ENCODE results near the gene DNASE1L3.

DNASE1L3 gene

DNA sequence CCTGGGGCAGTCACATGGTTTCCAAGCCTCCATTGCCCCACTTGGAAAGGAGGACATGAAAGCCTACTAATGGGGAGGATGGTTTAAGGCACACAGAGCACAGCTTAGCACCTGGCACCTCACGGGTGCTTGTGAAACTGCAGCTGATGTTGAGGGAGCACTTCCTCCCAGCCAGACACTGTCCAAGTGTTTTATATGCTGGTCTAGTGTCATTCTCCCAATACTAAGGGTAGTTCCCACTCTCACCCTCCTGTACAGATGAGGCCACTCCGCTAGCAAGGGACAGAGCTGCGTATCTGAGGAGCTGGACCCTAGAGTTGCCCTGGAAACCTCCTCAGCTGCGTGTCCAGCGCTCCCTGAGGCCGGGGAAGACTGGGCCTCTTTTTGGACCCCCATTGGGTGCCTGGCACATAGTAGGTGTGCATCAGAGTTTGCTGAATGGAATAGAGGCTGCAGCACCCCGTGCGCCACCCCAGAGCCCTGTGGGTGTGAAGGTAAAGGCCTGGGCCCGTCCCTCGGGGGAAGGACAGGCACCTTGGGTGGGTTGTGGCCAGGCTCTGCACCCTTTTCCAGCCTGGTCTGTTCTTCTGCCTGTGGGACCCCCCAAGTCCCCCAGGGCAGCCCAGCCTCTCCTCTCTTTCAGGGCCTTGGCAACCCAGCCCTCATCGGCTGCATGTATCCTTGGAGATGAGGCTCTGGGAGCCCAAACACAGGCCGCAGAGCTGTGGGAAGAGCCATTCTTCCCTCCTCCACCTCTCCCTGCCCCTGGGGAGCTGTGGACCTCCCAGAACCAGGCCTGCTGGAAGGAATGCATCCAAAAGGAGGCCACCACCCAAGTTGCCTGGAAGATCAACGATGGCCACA lies 31.3 kb downstream of the DNASE1L3 start:
- TF ChIP-seq NFRKB (IDR thresholded peaks at IDR 0.05) (no peak), LEF1 (IDR thresholded peaks at IDR 0.05; ENCODE audit: borderline replicate concordance) (no peak), FOXA1 (IDR thresholded peaks at IDR 0.05) (no peak), FOXK2 (IDR thresholded peaks at IDR 0.05) (no peak), CTBP1 (IDR thresholded peaks at IDR 0.05; ENCODE audit: borderline replicate concordance) (no peak), HDGF (IDR thresholded peaks at IDR 0.05; ENCODE audit: borderline replicate concordance) (no peak), ELF4 (IDR thresholded peaks at IDR 0.05) (no peak), ZNF384 (IDR thresholded peaks at IDR 0.05) (no peak), SP1 (IDR thresholded peaks at IDR 0.05) (no peak), FOXM1 (IDR thresholded peaks at IDR 0.05; ENCODE audit: borderline replicate concordance) (no peak), ARNT (IDR thresholded peaks at IDR 0.05) (no peak), TARDBP (IDR thresholded peaks at IDR 0.05) (no peak), SUZ12 (IDR thresholded peaks at IDR 0.05) (no peak), L3MBTL2 (conservative IDR thresholded peaks at IDR 0.05) (no peak), BHLHE40 (IDR thresholded peaks at IDR 0.05; ENCODE audit: borderline replicate concordance) (no peak)
- TF ChIP-seq, protein P1, sequence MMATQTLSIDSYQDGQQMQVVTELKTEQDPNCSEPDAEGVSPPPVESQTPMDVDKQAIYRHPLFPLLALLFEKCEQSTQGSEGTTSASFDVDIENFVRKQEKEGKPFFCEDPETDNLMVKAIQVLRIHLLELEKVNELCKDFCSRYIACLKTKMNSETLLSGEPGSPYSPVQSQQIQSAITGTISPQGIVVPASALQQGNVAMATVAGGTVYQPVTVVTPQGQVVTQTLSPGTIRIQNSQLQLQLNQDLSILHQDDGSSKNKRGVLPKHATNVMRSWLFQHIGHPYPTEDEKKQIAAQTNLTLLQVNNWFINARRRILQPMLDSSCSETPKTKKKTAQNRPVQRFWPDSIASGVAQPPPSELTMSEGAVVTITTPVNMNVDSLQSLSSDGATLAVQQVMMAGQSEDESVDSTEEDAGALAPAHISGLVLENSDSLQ (IDR thresholded peaks at IDR 0.05) = no peak
- DNase-seq (ENCODE audit: extremely low spot score) = no peak
- ChIA-PET CTCF (interaction anchor here (0.5 kb wide), 1 partner anchor 36 kb away, joined by 3 read pairs; no protein-coding TSS in a partner anchor), POLR2A (interaction anchor here (1.0 to 2.3 kb wide), 2 partner anchors 127 to 172 kb away, joined by 3 to 13 read pairs; partner anchors contain the start of genes HTD2 and RPP14)

DNA sequence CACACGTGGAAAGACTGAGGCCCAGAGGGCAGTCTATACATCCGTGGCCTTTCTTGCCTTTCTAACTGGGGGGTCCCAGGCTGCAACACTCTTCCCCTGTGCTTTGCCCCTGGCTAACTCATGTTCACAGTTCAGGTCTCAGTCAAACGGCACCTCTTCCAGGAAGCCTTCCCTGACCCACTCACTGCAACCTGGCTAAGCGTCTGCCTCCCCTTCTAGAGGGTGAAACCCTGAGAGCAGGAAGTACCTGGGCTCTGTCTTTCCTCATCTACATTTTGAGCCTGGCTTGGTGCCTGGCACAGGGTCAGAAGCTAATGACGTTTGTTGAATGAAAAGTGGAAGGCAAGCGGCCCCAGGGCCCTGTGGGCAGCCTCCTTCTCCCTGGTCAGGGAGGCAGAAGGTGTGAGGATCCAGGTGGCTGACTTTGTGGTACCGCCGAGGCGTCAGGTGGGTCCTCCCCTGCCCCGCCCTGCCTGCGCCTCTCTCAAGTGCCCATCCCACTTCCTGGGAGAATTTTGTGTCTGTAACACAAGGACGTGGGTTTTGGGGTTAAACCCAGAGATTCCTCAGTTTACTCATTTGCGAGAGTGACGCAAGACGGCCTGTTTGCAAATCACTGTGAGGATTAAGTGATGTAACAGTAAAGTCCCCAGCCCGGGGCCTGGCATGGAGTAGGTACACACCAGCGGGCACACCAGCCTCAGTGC lies 32.1 kb downstream of the DNASE1L3 start:
- ChIA-PET CTCF (interaction anchor here (1.0 to 2.4 kb wide), 9 partner anchors 7 to 180 kb away, joined by 3 to 15 read pairs (median 7); partner anchors contain the start of genes HTD2 and RPP14), POLR2A (interaction anchor here (1.0 to 2.3 kb wide), 3 partner anchors 128 to 171 kb away, joined by 3 to 13 read pairs (median 3); partner anchors contain the start of genes HTD2 and RPP14)
- TF ChIP-seq FOXM1 (IDR thresholded peaks at IDR 0.05; ENCODE audit: borderline replicate concordance) (no peak), ZNF384 (IDR thresholded peaks at IDR 0.05) (no peak), LEF1 (IDR thresholded peaks at IDR 0.05; ENCODE audit: borderline replicate concordance) (no peak), SUZ12 (IDR thresholded peaks at IDR 0.05) (no peak), L3MBTL2 (conservative IDR thresholded peaks at IDR 0.05) (no peak), NFRKB (IDR thresholded peaks at IDR 0.05) (no peak), SP1 (IDR thresholded peaks at IDR 0.05) (no peak), ARNT (IDR thresholded peaks at IDR 0.05) (no peak), FOXK2 (IDR thresholded peaks at IDR 0.05) (no peak), BHLHE40 (IDR thresholded peaks at IDR 0.05; ENCODE audit: borderline replicate concordance) (no peak), TARDBP (IDR thresholded peaks at IDR 0.05) (no peak), CTBP1 (IDR thresholded peaks at IDR 0.05; ENCODE audit: borderline replicate concordance) (no peak), ELF4 (IDR thresholded peaks at IDR 0.05) (no peak), HDGF (IDR thresholded peaks at IDR 0.05; ENCODE audit: borderline replicate concordance) (no peak), FOXA1 (IDR thresholded peaks at IDR 0.05) (no peak)
- TF ChIP-seq, protein P1 (IDR thresholded peaks at IDR 0.05) = no peak
- no peak for DNase-seq (ENCODE audit: extremely low spot score)

DNA sequence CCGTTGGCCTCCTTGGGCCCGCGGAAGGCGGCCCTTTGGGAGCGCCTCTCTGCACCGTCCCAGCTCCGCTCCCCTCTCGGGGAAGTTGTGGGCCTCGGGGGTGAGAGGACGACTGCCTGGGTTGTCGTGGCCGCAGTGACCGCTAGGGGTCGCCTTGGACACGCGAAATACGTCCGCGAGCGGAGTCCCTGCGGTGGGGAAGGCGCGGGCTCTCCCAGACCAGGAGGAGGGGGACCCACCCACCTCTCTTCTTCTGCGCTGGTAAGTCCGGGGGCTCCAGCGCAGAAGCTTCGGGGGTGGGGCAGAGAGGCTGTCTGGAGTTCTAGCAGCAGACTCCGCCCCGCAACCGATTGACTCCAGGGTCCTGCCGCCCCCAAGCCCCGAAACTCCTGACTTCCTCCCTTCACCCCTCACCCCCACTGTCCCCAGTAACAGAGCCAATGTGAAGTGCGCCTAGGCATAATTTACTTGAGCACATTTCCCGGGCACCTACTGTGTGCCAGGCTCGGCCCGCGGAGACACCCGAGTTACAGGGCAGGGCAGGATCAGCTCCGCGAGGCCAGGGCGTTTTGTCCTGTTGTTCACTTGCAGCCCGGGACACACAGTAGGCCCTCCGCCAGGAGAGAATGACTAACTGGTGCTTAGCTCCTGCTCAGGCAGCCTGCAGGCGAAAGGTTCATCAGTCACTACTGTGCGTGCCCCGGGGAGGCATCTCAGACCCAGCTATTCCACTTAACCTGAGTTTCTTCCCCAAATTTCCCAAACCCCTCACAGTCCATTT lies 32.8 kb downstream of the DNASE1L3 start:
- CTCF ChIA-PET = interaction anchor here (0.6 to 2.4 kb wide), 17 partner anchors 8 to 314 kb away, joined by 3 to 15 read pairs (median 3); partner anchors contain the start of genes HTD2, KCTD6 and RPP14
- POLR2A ChIA-PET = interaction anchor here (1.0 to 2.3 kb wide), 3 partner anchors 129 to 170 kb away, joined by 3 to 13 read pairs (median 3); partner anchors contain the start of genes HTD2 and RPP14
- DNase-seq (ENCODE audit: extremely low spot score) = peak; percentile 90
- no peak for TF ChIP-seq SUZ12 (IDR thresholded peaks at IDR 0.05)
- TF ChIP-seq FOXM1 (IDR thresholded peaks at IDR 0.05; ENCODE audit: borderline replicate concordance) = 0 out of 2 replicates have a peak, but pooled peaks have one; percentile 12
- no peak for TF ChIP-seq SP1 (IDR thresholded peaks at IDR 0.05)
- no peak for TF ChIP-seq L3MBTL2 (conservative IDR thresholded peaks at IDR 0.05)
- TF ChIP-seq ELF4 (IDR thresholded peaks at IDR 0.05) = no peak
- TF ChIP-seq FOXA1 (IDR thresholded peaks at IDR 0.05) = no peak
- no peak for TF ChIP-seq CTBP1 (IDR thresholded peaks at IDR 0.05; ENCODE audit: borderline replicate concordance)
- peak; percentile 44; the same call in 1 of the 2 replicates for TF ChIP-seq ARNT (IDR thresholded peaks at IDR 0.05)
- TF ChIP-seq LEF1 (IDR thresholded peaks at IDR 0.05; ENCODE audit: borderline replicate concordance) = no peak
- TF ChIP-seq TARDBP (IDR thresholded peaks at IDR 0.05) = peak; percentile 70; the same call in 1 of the 2 replicates
- TF ChIP-seq ZNF384 (IDR thresholded peaks at IDR 0.05) = no peak
- TF ChIP-seq BHLHE40 (IDR thresholded peaks at IDR 0.05; ENCODE audit: borderline replicate concordance) = no peak
- no peak for TF ChIP-seq HDGF (IDR thresholded peaks at IDR 0.05; ENCODE audit: borderline replicate concordance)
- TF ChIP-seq NFRKB (IDR thresholded peaks at IDR 0.05) = no peak
- TF ChIP-seq FOXK2 (IDR thresholded peaks at IDR 0.05) = no peak
- TF ChIP-seq, protein P1 (IDR thresholded peaks at IDR 0.05) = no peak

DNA sequence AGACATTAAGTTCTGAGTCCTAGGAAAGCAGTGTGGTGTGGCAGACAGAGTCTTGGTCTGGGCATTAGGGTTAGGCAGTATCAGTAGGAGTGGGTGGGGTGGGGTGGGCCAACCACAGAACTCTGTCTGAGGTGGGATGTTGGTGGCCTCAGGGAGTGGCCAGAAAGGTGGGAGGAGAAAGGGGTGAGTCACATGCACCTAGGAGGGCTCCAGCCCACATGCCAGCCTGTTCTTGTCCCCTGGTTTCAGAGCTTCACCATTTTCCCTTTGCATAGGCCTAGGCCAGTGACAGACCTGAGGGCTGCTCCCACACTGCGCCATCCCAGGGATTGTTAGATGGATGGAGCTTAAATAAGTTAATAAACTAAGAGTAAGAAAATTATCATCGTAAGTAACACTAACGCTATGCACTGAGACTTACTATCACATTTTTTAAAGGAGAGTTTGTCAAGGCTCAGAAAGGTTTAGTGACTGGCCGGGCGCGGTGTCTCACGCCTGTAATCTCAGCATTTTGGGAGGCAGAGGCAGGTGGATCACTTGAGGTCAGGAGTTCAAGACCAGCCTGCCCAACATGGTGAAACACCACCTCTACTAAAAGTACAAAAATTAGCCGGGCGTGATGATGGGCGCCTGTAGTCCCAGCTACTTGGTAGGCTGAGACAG lies 33.8 kb downstream of the DNASE1L3 start:
- ChIA-PET CTCF (interaction anchor here (0.6 to 2.4 kb wide), 15 partner anchors 9 to 315 kb away, joined by 3 to 15 read pairs (median 4); partner anchors contain the start of genes HTD2, KCTD6 and RPP14), POLR2A (interaction anchor here (0.7 to 2.3 kb wide), 2 partner anchors 78 to 130 kb away, joined by 4 to 13 read pairs; partner anchors contain the start of genes HTD2 and RPP14)
- TF ChIP-seq SUZ12 (IDR thresholded peaks at IDR 0.05) (no peak), NFRKB (IDR thresholded peaks at IDR 0.05) (no peak), FOXM1 (IDR thresholded peaks at IDR 0.05; ENCODE audit: borderline replicate concordance) (no peak), ZNF384 (IDR thresholded peaks at IDR 0.05) (no peak), BHLHE40 (IDR thresholded peaks at IDR 0.05; ENCODE audit: borderline replicate concordance) (no peak), FOXK2 (IDR thresholded peaks at IDR 0.05) (no peak), HDGF (IDR thresholded peaks at IDR 0.05; ENCODE audit: borderline replicate concordance) (no peak), L3MBTL2 (conservative IDR thresholded peaks at IDR 0.05) (no peak)
- TF ChIP-seq, protein P1 (IDR thresholded peaks at IDR 0.05) = no peak
- no peak for DNase-seq (ENCODE audit: extremely low spot score)
